GM19328 (cell line): ENCODE results near the gene IL17C.
"Not testable (repeated sequence)": the region's sequence is repeated elsewhere in the genome, so short reads cannot be mapped to it uniquely, and the experiment has no call there.

Experiments
- ATAC-seq: cut with Tn5 transposase; IDR thresholded peaks from one replicate; pipeline ENCODE4 v1.9.1; 2021; ENCODE audit warnings: mild to moderate bottlenecking, moderate library complexity; ENCODE audit not compliant: unreplicated experiment

The IL17C gene

GRCh38 chr16:88609426-88609825, 28.9 kb upstream of the IL17C start:
- ATAC-seq, result not testable (repeated sequence)

GRCh38 chr16:88610080-88610479, 28.3 kb upstream of the IL17C start:
- ATAC-seq, result no peak

- no peak for ATAC-seq
Observed at GRCh38 chr16:88610909-88611812, 27.2 kb upstream of the IL17C start.

- no peak for ATAC-seq
Observed at GRCh38 chr16:88613293-88613692, 25.1 kb upstream of the IL17C start.

- ATAC-seq, result no peak
Observed at GRCh38 chr16:88613911-88614817, 24.2 kb upstream of the IL17C start.

GRCh38 chr16:88614818-88615580, 23.4 kb upstream of the IL17C start:
- ATAC-seq, result no peak

- no peak for ATAC-seq
Observed at GRCh38 chr16:88616320-88616719, 22.1 kb upstream of the IL17C start.

GRCh38 chr16:88616736-88617135, 21.6 kb upstream of the IL17C start:
- ATAC-seq, result no peak

GRCh38 chr16:88617268-88618031, 20.9 kb upstream of the IL17C start:
- ATAC-seq, result no peak

- ATAC-seq, result no peak
Observed at GRCh38 chr16:88618182-88618955, 20.0 kb upstream of the IL17C start.

- no peak for ATAC-seq
Observed at GRCh38 chr16:88618956-88619667, 19.3 kb upstream of the IL17C start.

GRCh38 chr16:88619859-88620815, 18.2 kb upstream of the IL17C start:
- ATAC-seq, result no peak

- ATAC-seq, result no peak
Observed at GRCh38 chr16:88622125-88622524, 16.2 kb upstream of the IL17C start.

- ATAC-seq, result no peak
Observed at GRCh38 chr16:88622866-88623265, 15.5 kb upstream of the IL17C start.

GRCh38 chr16:88623858-88624257, 14.5 kb upstream of the IL17C start:
- no peak for ATAC-seq

- ATAC-seq, result no peak
Observed at GRCh38 chr16:88624481-88624880, 13.9 kb upstream of the IL17C start.

- ATAC-seq, result no peak
Observed at GRCh38 chr16:88624977-88625576, 13.3 kb upstream of the IL17C start.
